ENCODE measurements around the gene CEACAM16.
A peak's percentile ranks its signal among the peaks of the same experiment; 100 is the strongest.
"Not testable (repeated sequence)": the region's sequence is repeated elsewhere in the genome, so short reads cannot be mapped to it uniquely, and the experiment has no call there.

CEACAM16 gene

DNA sequence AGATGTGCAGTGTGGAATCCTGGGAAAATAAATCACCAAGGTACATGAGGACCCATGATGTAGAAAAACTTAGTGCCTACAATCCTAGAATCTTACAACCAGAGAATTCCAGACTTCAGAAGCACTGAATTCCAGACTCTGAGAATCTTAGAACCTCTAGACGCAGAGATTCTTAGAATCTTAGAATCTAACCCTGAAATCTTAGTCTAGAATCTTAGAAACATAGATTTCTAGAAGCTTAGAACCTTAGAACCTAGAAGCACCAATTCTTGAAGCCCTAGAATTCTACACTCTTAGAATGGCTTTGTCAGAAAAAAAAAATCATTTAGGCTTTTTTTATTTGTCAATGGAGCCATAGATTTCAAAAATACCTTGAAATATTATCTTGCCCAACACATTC lies 6.0 kb downstream of the CEACAM16 start:
- no peak for DNase-seq

DNA sequence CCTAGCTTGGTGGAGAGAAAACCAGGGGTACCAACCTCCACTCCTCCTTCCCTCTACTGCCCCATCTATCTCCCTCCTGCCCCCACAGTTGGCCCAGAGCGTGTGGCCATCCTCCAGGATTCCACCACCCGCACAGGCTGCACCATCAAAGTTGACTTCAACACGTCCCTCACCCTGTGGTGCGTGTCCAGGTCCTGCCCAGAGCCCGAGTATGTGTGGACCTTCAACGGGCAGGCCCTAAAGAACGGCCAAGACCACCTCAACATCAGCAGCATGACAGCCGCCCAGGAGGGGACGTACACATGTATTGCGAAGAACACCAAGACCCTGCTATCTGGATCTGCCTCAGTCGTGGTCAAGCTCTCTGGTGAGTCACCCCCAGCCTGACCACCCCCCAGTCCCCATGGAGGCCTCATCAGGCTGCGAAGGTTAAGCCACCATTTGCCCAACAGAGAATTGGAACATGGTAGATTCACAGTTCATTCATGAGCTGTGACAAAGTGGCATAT lies 6.6 kb downstream of the CEACAM16 start:
- DNase-seq: no peak

DNA sequence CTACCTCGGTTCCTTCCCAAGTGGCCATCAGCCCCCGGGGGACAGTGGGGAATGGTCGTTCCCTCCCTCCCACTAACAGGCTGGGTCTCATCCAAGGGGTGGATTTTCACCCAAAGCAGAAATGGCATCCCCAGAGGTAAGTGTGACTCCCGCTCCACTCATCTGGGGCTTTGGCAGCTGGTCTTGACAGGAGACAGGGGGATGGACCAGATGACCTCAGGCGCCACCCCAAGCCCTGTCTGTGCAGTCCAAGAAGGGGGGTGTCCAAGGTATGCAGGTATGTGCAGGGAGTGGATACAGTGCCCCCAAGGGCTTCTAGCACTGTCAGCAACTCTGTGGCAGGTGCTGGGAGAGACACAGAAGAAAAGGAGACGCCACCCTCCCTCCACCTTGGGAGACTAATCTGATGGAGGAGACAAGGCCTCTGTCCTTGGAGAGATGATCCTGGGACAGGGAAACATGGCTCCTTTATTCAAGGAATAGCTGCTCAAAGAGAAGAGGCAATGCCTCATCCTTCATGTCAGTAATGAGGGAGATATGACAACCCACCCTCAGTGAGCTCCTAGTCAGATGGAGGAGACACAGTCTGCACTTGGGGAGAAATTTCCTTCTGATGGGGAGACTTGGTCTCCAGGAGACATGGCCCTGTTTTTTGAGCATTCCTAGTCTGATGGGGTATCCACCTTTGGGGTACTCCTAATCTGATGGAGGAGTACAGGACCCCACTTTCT lies 7.7 kb downstream of the CEACAM16 start:
- DNase-seq: no peak

- DNase-seq: no peak
These were observed 8.8 kb downstream of the CEACAM16 start for GRCh38 chr19:44707794-44708193.

DNA sequence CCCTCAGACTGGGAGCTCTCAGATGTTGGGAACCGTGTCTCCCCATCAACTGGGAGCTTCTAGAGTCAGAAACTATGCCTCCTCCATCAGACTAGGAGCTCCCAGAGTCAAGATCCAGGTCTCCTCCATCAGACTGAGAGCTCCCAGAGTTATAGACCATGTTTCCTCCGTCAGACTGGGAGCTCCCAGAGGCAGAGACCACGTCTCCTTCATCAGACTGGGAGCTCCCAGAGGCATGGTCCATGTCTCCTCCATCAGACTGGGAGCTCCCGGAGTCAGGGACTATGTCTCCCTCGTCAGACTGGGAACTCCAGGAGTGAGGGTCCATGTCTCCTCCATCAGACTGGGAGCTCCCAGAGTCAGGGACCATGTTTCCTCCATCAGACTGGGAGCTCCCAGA lies 10.0 kb downstream of the CEACAM16 start:
- no peak for DNase-seq

DNA sequence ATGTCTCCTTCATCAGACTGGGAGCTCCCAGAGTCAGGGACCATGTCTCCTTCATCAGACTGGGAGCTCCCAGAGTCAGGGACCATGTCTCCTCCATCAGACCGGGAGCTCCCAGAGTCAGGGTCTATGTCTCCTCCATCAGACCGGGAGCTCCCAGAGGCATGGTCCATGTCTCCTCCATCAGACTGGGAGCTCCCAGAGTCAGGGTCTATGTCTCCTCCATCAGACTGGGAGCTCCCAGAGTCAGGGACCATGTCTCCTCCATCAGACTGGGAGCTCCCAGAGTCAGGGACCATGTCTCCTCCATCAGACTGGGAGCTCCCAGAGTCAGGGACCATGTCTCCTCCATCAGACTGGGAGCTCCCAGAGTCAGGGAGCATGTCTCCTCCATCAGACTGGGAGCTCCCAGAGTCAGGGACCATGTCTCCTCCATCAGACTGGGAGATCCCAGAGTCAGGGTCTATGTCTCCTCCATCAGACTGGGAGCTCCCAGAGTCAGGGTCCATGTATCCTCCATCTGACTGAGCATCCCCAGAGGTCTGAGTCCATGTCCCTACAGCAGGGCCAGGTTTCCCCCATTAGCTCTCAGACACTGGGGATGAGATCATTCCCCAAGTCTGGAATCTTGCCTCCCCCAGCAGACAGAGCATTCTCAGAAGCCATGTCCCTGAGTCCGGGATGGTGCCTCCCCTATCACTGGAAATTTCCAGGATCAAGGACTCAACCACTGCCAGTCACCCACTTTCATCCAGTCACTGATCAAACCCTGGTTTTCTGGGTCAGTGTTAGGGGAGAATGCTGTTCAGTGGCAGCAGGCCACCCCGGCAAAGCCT lies 10.7 kb downstream of the CEACAM16 start:
- DNase-seq: not testable (repeated sequence)

GRCh38 chr19:44710483-44710882 lies 11.5 kb downstream of the CEACAM16 start:
- no peak for DNase-seq

DNA sequence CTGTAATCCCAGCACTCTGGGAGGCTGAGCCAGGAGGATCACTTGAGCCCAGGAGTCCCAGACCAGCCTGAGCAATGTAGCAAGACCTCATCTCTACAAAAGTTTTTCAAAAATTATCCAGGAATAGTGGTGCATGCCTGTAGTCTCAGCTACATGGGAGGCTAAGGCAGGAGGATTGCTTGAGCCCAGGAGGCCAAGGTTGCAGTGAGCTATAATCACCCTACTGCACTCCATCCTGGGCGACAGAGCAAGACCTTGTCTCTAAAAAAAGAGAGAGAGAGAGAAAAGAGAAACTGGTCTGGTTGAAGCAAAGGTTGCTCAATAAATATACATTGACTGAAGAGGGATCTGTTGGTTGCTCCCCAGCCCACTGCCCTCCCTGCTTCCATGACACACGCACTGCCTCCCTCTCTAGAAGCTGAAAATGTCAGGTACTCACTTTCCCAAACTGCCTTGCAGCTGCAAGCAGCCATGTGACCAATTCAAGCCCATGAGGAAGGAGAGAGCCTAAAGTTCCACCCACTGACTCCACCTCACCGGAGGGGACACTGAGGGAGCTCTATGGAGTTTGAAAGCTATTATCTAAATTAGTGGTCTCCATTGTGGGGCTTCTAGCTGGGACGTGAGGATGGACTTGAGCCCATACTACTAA lies 14.0 kb downstream of the CEACAM16 start:
- no peak for DNase-seq

DNA sequence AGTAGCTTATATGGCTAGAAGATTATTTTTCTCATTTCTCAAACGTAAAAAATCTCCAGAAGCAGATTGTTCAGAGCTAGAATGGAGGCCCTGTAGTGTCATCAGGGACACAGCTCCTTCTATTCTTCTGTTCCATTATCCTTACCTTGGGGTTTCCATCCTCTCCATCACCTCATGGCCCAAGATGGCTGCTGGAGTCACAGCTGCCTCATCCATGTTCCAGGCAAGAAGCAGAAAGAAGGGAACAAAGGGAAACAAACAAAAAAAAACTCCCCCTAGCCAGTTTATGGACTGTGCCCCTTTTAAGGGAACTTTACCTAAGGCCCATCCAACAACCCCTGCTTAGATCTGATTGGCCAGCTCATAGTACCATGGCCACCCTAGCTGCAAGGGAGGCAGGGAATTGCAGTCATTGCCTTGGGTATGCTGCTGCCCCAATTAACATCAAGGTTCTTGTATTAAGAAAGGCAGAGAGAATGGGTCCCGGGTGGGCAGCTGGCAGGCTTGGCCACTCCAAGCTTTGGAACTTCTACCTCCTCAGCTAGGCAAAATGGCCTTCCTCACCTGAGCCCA lies 15.7 kb downstream of the CEACAM16 start:
- DNase-seq: no peak

DNA sequence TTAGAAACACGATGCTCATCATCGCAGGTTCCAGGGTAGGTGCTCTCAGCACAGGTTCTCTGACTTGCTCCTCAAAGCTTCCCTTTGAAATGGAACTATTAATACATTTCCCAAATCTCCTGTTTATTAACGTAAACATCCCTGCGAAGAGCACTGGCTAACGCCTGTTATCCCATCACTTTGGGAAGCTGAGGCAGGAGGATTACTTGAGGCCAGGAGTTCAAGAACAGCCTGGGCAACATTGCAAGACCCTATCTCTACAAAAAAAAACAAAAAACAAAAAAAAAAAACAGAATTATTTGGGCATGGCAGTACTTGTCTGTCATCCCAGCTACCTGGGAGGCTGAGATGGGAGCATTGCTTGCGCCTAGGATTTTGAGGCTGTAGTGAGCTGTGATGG lies 18.7 kb downstream of the CEACAM16 start:
- no peak for DNase-seq

GRCh38 chr19:44718441-44719261 lies 19.7 kb downstream of the CEACAM16 start:
- DNase-seq: no peak

DNA sequence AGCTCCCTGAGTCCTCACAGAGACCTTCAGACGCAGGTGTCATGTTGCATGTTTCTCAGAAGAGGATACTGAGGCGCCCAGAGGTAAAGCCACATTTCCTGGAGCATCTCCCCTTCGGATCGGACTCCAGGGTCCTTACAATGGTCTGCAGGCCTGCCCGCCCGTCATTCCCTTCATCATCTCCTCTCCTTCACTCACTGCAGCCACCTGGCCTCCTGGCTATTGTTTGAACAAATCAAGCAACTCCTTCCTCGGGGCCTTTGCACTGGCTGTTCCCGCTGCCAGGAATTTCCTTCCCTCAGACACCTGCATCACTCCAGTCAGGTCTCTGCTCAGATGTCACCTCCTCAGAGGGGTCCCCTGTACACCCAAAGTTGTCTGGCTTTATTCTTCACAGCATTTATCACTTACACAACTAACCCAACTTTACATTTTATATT lies 20.3 kb downstream of the CEACAM16 start:
- DNase-seq: no peak

- DNase-seq: not testable (repeated sequence)
These were observed 21.4 kb downstream of the CEACAM16 start for GRCh38 chr19:44720396-44720795.

DNA sequence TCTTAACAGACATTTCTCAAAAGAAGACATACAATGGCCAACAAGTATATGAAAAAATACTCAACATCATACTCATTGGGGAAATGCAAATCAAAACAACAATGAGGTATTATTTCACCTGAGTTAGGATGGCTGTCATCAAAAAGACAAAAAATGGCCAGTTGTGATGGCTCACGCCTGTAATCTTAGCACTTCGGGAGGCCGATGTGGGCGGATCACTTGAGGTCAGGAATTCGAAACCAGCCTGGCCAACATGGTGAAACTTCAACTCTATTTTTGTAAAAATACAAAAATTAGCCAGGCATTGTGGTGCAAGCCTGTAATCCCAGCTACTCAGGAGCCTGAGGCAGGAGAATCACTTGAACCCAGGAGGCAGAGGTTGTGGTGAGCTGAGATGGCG lies 22.0 kb downstream of the CEACAM16 start:
- DNase-seq: no peak

DNA sequence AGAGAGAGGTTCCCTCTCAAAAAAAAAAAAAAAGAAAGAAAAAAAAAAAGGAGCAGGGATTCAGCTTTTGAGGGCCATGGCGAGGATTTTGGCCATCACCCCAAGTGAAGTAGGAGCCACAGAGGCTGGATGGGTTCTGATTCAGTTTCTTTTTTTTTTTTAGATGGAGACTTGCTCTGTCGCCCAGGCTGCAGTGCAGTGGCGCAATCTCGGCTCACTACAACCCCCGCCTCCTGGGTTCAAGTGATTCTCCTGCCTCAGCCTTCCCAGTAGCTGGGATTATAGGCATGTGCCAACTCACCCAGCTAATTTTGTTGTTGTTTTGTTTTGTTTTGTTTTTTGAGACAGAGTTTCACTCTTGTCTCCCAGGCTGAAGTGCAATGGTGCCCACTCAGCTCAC lies 22.4 kb downstream of the CEACAM16 start:
- DNase-seq: not testable (repeated sequence)

DNA sequence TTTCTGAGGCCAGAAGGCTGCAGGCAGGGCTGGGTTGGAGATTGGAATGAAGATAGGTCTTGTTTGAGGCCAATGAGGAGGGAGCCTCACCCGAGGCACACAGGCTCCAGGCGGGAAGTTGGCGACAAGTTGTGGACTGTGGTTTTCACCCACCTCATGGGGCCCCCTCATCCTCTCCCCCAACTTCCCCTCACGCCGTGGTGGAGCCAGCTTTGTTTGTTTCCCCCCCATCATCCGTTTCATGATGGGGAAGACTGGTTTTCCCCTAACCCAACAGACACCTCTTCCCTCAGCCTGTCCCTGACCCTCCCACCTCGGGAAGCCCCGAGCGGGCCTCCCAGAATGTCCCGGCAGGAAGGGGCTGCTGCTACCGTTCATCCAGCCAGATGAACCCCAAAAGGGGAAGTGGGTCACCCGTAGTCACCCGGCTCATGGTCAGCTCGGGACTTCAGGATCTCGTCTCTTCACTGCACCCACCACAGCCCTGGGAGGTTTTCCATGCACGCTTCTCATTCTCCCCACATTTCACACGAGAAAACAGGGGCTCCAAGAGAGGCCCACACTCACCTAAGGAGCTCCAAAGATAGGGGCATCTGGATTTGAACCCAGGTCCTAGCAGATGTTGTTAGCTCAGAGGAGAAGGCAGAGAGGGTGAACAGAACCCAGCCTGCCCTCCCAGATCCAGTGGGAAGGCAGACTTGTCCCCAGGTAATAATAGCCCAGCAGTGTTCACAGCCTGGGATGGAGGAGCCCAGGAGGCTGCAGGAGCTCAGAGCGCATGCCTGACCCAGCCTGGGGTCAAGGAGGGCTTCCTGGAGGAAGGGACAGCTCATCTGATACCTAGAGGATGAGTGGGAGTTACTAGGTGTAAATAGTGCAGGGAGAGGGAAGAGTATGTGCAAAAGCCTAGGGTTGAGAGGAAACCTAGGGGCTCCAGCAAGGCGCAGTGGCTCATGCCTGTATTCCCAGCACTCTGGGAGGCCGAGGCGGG lies 23.5 kb downstream of the CEACAM16 start:
- no peak for DNase-seq

DNA sequence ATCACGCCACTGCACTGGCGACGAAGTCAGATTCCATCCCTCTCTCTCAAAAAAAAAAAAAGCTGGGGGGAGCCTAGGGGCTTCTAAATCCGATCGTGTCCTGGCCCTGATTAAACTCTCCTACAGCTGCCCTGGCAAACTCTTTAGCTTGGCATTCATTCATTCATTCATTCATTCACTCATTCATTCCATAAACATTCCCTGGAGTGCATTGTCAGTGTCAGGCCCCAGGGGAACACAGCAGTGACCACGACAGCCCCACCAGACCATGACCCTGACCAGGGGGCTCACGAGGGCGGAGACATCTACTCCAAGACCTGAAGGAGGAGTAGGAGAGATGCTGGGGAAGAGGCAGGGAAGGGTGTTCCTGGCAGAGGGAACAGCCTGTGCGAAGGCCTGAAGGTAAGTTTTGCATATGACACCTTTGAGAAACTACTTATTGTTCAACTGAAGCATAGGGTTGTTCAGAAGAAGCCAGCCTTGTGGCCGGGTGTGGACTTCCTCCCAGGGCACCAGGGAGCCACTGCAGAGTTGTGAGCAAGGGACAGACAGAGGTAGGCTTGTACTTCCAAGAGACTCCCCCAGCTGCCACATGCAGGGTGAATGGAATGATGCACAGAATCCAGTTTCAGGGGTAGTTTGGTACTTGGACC lies 24.5 kb downstream of the CEACAM16 start:
- no peak for DNase-seq

- peak; percentile 80 for DNase-seq
These were observed 25.0 kb downstream of the CEACAM16 start for GRCh38 chr19:44723952-44724319.

GRCh38 chr19:44725251-44725650 lies 26.3 kb downstream of the CEACAM16 start:
- DNase-seq: no peak

- no peak for DNase-seq
These were observed 26.7 kb downstream of the CEACAM16 start for GRCh38 chr19:44725684-44726083.
